ENCODE data around the gene KRT72.

DNA sequence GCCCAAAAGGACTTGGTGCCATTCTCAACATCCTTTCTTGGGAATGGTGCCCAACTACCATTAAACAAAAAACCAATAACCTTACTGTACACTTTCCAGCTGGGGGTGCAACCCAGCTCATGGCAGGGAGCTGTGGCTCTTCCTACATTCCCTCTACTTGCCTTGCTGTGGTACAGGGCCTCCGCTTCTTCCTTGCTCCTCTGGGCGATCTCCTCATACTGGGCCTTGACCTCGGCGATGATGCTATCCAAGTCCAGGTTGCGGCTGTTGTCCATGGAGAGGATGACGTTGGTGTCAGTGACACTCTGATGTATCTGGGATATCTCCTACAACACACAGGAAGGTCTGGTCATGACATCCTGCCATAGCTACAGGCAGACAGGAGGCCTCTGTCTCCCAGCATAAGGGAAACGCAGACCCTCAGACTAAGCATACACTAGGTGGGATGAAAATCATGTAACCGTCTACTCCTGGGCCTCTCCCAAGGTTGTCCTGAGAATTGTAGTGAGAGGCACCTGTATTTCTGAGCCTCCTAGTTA lies 46.8 kb upstream of the KRT72 start:
- TF ChIP-seq, protein P1, sequence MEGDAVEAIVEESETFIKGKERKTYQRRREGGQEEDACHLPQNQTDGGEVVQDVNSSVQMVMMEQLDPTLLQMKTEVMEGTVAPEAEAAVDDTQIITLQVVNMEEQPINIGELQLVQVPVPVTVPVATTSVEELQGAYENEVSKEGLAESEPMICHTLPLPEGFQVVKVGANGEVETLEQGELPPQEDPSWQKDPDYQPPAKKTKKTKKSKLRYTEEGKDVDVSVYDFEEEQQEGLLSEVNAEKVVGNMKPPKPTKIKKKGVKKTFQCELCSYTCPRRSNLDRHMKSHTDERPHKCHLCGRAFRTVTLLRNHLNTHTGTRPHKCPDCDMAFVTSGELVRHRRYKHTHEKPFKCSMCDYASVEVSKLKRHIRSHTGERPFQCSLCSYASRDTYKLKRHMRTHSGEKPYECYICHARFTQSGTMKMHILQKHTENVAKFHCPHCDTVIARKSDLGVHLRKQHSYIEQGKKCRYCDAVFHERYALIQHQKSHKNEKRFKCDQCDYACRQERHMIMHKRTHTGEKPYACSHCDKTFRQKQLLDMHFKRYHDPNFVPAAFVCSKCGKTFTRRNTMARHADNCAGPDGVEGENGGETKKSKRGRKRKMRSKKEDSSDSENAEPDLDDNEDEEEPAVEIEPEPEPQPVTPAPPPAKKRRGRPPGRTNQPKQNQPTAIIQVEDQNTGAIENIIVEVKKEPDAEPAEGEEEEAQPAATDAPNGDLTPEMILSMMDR (conservative IDR thresholded peaks at IDR 0.05; ENCODE audit: low read depth, low read length): no peak
- TF ChIP-seq EZH2 (IDR thresholded peaks at IDR 0.05; ENCODE audit: low read length, unreplicated experiment): no peak
- TF ChIP-seq EZH2phosphoT487 (IDR thresholded peaks at IDR 0.05; ENCODE audit: borderline replicate concordance, low read length): no peak
